ENCODE measurements around the gene ZNRF1.
"Not testable (repeated sequence)": the region's sequence is repeated elsewhere in the genome, so short reads cannot be mapped to it uniquely, and the experiment has no call there.

- not testable (repeated sequence) for TF ChIP-seq CBX5 (IDR thresholded peaks at IDR 0.05; ENCODE audit: low read depth, low read length); CTCF (IDR thresholded peaks at IDR 0.05; ENCODE audit: control extremely low read depth in 1 of 3, insufficient read depth in 1 of 3, low read depth in 1 of 3, low read length in 3 of 3); SRF (IDR thresholded peaks at IDR 0.05; ENCODE audit: low read depth, low read length); KDM1A (IDR thresholded peaks at IDR 0.05; ENCODE audit: borderline replicate concordance, low read length); NRF1 (IDR thresholded peaks at IDR 0.05; ENCODE audit: low read depth, low read length); POLR2A (IDR thresholded peaks at IDR 0.05; ENCODE audit: control extremely low read depth in 1 of 2, low read depth in 2 of 2, low read length in 2 of 2); RAD21 (IDR thresholded peaks at IDR 0.05 in 1 of 2, conservative IDR thresholded peaks at IDR 0.05 in 1 of 2; ENCODE audit: low read depth in 2 of 2, low read length in 2 of 2); ATF2 (IDR thresholded peaks at IDR 0.05; ENCODE audit: low read length)
These were observed 14.3 kb downstream of the ZNRF1 start for GRCh38 chr16:75013123-75013522.

All from H1 (cell line).